ENCODE measurements around the gene C6orf141. TPM values are rescaled to one million over a fixed set of nuclear protein-coding genes. Genes with fewer than 3 reads are reported as not detected.

Gene C6orf141
- total RNA-seq, 1 donor from 2014 or later: 2.4 TPM

- DNase-seq (ENCODE audit: low spot score): no peak
Measured at GRCh38 chr6:49539102-49539501, 11.4 kb upstream of the C6orf141 start.

DNA sequence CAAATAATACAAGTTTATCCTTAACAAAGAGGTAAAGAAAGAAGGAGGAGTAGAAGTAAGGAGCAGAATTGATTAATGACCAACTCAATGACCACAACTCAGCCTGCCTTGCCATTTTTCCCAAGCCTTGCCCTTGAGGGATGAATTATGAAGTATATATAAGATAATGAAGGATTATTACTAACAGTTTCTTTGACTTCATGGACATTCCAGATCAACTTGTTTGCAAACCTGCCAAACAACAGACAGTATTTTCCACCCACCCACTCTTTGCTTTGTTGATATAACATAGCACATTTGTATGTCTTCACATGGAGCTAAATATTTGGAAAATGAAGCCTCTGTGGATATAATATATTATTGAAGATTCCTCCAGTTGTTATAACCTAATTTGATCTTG lies 9.9 kb upstream of the C6orf141 start:
- DNase-seq (ENCODE audit: low spot score): peak; percentile 50

- peak; percentile 88 for DNase-seq (ENCODE audit: low spot score)
Measured at GRCh38 chr6:49541210-49541724, 9.2 kb upstream of the C6orf141 start.

GRCh38 chr6:49541936-49542335 lies 8.5 kb upstream of the C6orf141 start:
- no peak for DNase-seq (ENCODE audit: low spot score)

DNA sequence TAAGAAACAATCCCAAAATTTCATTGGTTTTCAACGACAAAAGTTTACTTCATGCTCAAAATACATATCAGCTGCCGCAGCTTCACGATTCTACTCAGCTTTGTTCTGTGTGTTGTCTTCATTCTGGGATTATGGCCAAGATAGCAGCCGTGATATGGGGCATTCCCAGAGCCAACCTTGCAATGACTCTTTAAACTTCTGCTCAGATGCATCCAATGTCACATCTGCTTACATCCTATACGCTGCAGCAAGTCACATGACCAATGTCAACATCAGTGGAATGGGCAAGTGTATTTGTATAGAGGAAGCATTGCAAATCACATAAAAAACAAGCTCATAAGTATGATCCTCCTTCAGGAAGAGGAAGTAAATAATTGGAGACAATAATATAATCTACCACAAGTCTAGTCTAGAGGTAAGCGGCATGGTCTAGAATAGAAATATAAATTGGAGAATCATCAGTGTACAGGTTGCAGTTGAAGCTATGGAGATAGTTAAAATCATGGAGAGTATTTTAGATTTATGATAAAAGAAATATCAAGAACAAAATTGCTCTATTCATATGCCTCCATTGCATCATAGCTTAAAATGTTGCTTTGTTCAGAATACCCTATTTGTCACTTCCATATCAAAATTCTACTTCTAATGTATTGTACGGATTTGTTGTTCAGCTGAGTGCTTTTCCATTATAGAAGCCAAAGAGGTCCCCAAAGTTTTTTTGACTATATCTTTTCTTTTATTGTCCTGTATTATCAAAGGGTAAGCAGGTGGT lies 7.2 kb upstream of the C6orf141 start:
- DNase-seq (ENCODE audit: low spot score): no peak

DNA sequence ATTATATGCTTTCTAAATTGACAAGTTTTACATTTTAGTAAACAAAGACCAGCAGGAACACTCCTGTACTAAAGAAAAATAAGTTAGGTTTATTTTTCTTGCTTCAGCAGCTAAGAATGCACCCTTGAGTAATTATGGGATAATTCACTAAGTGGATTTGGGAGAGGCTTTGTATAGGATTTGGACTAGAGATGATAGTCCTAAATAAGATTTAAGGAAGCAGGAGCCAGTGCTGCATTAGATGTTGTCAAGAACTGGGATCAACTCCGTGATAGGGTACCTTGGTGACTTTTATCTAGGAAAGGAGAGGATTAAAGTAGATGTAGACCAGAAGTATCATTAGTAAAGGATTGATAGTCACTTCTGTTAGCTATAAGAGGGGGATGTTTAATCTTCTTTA lies 4.1 kb upstream of the C6orf141 start:
- peak; percentile 82 for DNase-seq (ENCODE audit: low spot score)

DNA sequence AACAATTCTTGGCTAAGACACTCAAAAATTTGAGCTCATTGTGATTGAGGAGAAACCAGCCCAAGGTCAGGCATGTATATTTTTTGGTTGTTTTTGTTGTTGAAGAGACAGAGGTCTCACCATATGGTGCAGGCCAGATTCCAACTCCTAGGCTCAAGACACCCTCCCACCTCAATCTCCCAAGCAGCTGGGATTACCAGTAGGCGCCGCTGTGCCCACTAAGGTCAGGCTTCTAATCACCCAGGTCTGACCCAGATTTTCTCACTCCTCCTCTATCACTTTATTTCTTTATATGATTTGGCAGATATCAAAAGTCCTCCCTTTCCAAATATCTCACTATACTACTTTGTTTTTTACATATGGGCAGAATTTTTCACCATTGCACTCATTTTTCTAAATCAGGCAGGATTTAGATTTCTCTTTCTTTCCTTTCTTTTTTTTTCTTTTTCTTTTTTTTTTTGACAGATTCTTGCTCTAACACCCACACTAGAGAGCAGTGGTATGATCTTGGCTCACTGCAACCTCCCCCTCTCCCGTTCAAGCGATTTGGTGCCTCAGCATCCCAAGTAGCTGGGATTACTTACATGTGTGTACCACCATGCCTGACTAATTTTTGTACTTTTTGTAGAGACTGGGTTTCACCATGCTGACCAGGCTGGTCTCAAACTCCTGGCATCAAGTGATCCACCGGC lies 1.7 kb upstream of the C6orf141 start:
- DNase-seq (ENCODE audit: low spot score): no peak

DNA sequence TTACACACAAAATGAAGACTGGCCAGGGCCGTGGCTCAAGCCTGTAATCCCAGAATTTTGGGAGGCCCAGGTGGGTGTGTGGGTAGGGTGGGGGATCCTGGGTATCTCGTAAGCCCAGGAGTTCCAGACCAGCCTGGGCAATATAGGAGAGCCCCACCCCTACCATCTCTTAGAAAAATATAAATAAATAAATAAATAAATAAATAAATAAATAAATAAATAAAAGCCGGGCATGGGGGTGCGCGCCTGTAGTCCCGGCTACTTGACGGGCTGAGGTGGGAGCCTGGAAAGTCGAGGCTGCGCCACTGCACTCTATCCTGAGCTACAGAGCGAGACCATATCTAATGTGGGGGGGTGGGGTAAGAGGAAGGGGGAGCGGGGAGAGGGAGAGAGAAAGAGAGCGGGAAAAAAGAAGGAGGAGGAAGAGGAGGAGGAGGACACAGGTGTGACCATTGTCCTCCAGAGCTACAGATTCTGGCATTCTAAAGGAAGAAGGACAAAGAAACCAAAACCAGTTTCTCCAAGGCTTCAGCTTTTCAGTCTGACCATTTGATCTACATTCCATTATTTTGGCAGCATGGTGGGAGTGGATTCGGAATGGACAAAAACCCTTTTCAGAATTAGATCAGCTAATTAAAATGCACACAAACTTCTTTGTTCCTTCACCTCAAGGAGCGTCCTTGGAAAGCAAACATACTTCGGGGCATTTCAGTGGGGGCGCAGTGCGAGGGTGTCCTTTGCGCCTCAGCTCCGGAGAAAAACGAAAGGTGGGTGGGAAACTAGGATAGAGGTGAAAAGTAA lies 577 bp upstream of the C6orf141 start:
- no peak for DNase-seq (ENCODE audit: low spot score)

- DNase-seq (ENCODE audit: low spot score): no peak
Measured at GRCh38 chr6:49551078-49551865, 804 bp downstream of the C6orf141 start.

DNA sequence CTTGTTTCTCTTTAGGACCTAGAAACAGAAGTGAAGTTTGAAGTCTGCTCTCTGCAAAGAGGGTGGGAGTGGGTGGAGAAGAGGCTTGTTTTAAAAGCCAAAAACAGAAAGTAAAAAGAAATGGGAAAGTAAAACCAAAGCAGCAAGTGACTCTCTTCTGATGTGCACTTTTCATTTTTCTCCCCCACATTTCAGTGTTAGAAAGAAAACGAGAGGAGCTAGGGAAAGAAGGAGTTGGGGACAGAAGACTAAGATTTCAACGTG lies 1.3 kb downstream of the C6orf141 start:
- DNase-seq (ENCODE audit: low spot score): no peak

DNA sequence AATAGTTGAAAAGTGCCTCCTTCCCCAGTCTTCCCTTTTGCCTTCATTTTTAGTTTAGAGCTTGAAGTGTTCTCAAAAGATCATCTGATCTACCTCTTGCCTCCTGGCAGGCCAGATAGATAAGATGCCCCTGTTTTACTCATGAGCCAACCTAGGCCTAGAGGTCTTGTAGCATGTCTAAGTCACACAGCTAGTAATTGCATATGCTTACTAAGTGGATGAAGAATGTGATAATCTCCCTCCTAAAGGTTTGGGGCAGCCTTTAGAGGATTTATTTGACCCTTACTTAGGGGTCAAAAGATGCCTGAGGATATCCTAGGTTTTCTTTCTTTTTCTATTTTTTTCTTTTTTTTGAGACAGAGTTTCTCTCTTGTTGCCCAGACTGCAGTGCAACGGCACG lies 2.1 kb downstream of the C6orf141 start:
- DNase-seq (ENCODE audit: low spot score): no peak

- DNase-seq (ENCODE audit: low spot score): no peak
Measured at GRCh38 chr6:49553384-49553783, 2.9 kb downstream of the C6orf141 start.

DNA sequence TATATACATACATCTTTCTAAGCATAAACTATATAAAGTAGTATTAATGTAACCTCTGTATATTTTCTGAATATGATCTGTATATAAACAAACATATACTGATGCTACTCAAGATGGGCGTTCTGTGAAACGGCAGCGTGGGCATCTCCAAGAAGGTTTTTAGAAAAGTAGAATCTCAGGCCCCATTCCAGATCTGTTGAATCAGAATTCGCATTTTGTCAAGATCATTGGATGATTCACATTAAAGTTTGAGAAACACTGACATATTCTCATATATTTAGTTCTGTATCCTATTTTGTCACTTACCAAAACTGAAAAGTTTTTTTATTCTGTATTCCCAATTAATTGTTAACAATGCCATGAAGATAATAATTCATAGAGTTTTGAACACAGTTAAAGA lies 5.5 kb downstream of the C6orf141 start:
- DNase-seq (ENCODE audit: low spot score): no peak

DNA sequence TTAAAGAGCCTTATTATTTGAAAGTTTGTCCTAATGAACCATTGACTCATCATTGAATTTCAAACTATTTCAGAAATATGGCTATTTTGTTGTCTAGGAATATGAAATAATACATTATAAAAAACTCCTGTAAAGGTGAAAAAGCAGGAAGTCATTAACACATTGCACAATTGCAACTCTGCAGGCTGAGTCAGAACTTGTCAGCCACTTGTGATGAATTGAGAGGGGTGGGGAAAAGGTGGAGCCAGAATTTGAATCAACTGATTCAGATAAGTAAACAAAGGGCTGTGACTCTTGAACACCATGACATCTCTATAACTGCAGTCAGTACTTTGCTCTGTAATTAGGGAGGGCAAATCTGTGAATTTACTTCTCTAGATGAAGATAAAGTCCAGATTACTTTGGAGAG lies 6.0 kb downstream of the C6orf141 start:
- DNase-seq (ENCODE audit: low spot score): no peak

DNA sequence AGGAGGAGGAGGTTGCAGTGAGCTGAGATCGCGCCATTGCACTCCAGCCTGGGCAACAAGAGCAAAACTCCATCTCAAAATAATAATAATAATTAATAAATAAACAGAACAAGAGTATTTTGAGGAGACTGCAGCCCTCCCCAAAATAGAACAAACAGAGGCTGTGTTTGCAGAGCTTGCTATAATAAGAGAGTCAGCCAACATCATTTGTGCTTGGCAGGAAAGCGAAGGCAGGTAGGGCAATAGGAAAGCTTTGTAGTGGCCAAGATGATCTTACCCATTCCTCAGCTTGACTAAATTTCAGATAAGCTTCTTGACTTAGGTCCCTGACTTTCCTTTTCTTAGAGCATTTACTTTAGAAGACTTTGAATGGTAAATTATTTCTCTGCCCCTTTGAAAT lies 6.7 kb downstream of the C6orf141 start:
- no peak for DNase-seq (ENCODE audit: low spot score)

GRCh38 chr6:49558238-49558637 lies 7.8 kb downstream of the C6orf141 start:
- no peak for DNase-seq (ENCODE audit: low spot score)

DNA sequence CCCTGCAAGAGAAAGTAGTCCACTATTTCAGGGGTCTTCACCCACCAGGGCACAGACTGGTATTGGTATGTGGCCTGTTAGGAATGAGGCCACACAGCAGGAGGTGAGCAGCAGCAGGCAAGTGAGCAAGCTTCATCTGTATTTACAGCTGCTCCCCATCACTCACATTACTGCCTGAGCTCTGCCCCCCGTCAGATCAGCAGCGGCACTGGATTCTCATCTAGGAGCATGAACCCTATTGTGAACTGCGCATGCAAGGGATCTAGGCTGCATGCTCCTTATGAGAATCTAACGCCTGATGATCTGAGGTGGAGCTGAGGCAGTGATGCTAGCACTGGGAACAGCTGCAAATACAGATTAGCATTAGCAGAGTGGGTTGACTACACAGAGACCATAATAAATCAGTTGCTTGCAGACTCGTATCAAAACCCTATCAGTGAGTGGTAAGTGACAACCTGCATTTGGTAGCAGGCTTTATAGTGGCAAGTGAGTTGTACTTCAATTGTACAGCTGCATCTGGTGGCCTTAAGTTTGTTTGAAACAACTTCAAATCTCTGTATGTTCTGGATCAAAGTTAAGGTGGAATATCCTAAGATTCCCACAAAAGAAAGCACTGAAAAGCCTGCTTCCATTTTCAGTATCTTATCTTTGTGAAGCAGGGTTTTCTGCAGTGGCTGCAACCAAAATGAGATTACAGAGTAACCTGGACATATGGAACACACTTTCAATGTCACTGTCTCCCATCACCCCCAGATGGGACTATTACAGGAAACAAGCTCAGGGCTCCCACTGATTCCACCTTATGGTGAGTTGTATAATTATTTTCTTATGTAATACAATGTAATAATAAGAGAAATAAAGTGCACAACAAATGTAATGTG lies 12.8 kb downstream of the C6orf141 start:
- DNase-seq (ENCODE audit: low spot score): no peak

- no peak for DNase-seq (ENCODE audit: low spot score)
Measured at GRCh38 chr6:49564552-49564951, 14.1 kb downstream of the C6orf141 start.

DNA sequence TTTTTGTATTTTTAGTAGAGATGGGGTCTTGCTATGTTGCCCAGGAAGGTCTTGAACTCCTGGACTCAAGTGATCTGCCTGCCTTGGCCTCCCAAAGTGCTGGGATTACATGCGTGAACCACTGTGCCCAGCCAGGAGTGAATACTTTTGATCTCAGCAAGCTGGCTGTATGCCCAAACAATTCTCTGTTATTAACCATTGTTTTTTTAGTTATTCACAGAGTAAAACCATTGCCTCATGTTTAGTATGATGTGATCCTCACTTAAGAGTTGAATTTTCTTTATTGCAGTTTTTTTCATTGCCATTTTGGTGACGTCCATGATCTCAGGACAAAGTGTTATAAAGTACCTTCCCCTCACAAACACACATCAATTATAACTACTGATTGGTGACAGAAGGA lies 14.8 kb downstream of the C6orf141 start:
- no peak for DNase-seq (ENCODE audit: low spot score)

GRCh38 chr6:49565855-49566254 lies 15.4 kb downstream of the C6orf141 start:
- DNase-seq (ENCODE audit: low spot score): no peak

Data from umbilical cord (tissue), 2 donors.